ENCODE measurements around the gene FSCN2.

The FSCN2 gene

DNA sequence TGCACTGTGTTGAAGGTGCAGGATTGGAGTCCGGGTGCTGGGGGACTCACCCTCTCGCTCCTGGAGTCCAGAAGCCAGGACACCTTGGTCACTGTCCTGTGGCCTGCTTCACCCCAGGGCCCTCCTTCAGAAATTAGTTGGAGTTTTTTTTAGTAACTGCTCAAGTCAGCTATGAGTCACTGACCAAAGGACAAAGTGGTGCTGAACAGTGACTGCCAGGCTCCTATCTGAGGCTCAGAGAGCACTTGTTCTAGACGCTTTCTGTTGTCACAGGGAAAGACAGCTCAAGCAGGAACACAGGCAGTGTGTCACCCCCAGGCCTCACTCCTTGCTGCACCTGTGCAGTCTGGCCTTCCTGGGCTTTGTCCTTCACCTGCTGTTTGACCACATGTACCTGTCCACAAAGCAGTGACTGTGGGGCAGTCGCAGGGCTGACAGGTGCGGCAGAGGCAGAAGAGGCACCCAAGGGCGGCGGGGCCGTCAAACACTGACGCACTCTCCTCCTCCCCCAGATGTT, 28.1 kb downstream of the FSCN2 start:
- Mint-ChIP-seq H3K4me1 (peaks cover 23 to 53% of the 10 kb centered on the region in 2 donors), H3K4me3 (no peak overlapping the region), H3K9me3 (no peaks in the 10 kb centered on the region), H3K27me3 (no peaks in the 10 kb centered on the region), H3K36me3 (peaks cover 25 to 39% of the 10 kb centered on the region in 2 donors), H3K27ac (peak overlapping the region; percentile 47)
- DNase-seq, result no peak
- ATAC-seq (replicated peaks), result no peak

DNA sequence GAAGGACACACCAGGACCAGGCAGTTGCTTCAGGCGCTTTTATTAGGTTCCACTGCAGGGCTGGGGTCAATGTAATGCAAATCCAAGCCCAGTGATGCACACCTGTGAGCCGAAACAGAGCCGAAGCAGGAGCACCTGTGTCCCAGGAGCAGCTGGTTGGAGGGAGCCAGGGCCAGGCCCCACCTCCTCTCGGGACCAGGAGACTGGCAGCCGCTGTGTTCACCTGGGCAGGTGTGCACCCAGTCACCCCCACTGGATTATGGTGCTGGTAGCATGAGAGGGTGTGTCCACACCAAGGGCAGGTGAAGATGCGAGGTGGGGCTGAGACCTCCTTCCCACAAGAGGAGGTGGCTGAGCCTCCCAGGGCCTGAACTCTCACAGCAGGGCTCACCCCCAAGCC, 28.7 kb downstream of the FSCN2 start:
- Mint-ChIP-seq H3K27ac (peak overlapping the region; percentile 47), H3K4me1 (peaks cover 21 to 54% of the 10 kb centered on the region in 2 donors), H3K9me3 (no peaks in the 10 kb centered on the region), H3K4me3 (no peak overlapping the region), H3K27me3 (no peaks in the 10 kb centered on the region), H3K36me3 (peaks cover 24 to 41% of the 10 kb centered on the region in 2 donors)
- ATAC-seq (replicated peaks) (no peak), DNase-seq (no peak)

DNA sequence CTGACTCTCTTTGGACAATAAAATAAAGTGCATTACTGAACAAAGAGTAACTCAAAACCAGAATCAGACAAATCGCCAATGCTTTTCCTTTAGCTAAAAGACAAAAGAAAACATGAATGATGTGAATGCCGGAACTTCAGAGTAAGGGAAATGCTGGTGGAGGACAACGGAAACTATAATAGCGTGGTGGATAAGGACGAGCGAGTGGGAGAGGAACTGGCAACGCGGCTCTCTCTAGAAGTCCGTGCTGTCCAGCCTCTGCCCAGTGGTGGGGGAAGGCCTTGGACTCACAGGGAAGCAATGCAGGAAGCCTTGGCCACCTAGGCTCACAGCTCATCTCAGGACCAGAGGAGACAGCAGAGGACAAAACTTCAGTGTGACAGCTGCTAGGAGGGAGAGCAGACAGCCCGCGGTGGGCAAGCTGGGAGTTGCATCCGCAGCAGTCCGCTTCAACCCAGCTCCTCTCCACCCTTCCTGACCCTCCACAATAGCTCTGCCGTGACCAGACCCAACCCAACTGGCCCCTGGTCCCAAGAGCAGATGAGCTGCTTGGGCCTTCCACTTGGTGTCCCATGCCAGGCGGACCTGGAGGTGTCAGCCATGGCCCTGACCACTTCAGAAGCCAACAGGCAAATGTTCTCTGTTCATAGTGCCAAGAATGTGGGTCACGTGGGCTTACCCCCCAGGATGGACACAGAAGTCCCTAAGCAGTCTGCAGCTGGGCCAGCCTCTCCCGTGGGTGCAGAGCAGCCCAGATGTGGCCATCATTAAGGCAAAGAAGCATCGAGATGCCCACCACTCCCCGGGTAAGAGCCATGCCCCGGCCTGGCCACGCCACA, 29.3 kb downstream of the FSCN2 start:
- Mint-ChIP-seq H3K27me3 (no peaks in the 10 kb centered on the region), H3K9me3 (no peaks in the 10 kb centered on the region), H3K4me1 (peaks cover 23 to 61% of the 10 kb centered on the region in 2 donors), H3K36me3 (peaks cover 28 to 43% of the 10 kb centered on the region in 2 donors), H3K27ac (peak overlapping the region; percentile 56), H3K4me3 (peak overlapping the region; percentile 21 to 63)
- DNase-seq (no peak), ATAC-seq (replicated peaks) (no peak)

DNA sequence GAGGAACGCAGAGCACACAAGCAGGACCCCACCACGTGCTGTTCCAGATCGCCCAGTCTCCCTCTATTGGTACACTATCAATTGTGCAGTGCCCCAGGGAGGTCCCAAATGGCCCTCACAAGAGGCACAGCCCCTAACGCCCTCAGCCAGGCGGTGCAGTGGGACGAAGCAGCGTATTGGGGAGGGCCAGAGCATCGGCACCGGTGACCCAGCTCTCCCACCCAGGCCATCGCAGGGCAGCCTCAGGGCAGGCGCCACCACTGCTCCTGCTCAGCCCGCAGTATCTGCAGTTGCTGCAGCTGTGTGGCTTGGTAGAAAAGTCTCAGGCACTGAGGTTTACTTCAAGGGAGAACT, 29.9 kb downstream of the FSCN2 start:
- Mint-ChIP-seq H3K4me1 (peaks cover 25 to 62% of the 10 kb centered on the region in 2 donors), H3K4me3 (peak overlapping the region in 1 of 2 donors; percentile 21)

DNA sequence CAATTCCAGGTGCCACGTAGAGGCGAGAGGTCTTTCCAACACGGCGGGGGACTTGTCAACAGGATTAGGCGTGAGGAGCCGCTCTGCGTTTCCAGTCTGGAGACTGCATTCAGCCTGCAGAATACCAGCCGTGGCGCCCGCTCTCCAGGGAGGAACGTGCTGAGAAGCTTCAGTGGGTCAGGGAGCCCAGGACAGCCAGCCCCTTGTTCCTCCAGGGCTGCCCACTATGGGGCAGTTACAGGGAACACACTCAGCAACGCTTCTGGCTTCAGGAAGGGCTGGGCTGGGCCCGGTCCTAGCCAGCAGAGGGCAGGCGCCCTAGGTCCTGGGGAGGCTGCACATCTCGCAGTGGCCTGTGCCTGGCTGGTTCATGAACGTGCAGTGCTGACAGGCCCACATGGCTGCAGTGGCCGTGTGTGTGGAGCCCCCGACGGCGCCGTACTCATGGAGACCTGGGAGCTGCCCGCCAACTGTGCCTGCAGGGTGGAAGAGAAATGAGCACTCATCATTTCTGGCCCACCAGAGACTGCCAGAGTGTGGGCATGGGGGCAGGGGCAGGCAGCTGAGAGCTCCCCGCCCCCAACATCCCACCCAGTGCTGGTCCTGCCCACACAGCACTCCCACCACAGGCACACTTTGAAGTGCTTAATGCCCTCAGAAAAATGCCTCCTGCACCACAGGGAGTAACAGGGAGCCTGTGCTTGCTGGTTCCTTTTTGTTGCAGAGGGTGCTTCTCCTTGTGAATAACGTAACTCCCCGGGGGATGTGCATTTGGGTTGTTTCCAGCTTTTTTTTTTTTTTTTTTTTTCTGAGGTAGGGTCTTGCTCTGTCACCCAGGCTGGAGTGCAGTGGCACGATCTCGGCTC, 31.0 kb downstream of the FSCN2 start:
- Mint-ChIP-seq H3K4me3 (no peak overlapping the region), H3K27ac (no peak overlapping the region), H3K36me3 (peaks cover 30 to 46% of the 10 kb centered on the region in 2 donors), H3K9me3 (no peaks in the 10 kb centered on the region), H3K4me1 (peaks cover 16 to 54% of the 10 kb centered on the region in 2 donors), H3K27me3 (no peaks in the 10 kb centered on the region)
- ATAC-seq (replicated peaks), result no peak
- no peak for DNase-seq

More for the DNA sequence above, 29.9 kb downstream of the FSCN2 start:
- H3K27me3 Mint-ChIP-seq, result no peaks in the 10 kb centered on the region
- H3K27ac Mint-ChIP-seq, result peak overlapping the region; percentile 56
- ATAC-seq (replicated peaks), result no peak
- no peaks in the 10 kb centered on the region for H3K9me3 Mint-ChIP-seq
- peaks cover 30 to 48% of the 10 kb centered on the region in 2 donors for H3K36me3 Mint-ChIP-seq
- no peak for DNase-seq

DNA sequence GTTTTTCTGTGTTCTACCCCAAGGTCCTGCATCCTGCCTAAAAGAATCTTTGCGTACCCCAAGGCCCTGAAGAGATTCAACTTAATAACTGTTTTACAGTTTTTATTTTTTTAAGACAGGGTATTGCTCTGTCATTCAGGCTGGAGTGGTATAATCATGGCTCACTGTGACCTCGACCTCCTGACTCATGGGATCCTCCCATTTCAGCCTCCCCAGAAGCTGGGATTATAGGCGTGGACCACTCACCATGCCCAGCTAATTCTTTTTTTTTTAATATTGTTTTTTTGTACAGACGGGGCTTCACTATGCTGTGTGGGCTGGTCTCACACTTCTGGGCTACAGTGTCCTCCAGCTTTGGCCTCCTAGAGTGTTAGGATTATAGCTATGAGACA, 33.3 kb downstream of the FSCN2 start:
- peaks cover 12 to 44% of the 10 kb centered on the region in 2 donors for H3K4me1 Mint-ChIP-seq
- DNase-seq, result no peak
- peak overlapping the region; percentile 95 for H3K27ac Mint-ChIP-seq
- H3K4me3 Mint-ChIP-seq, result peak overlapping the region; percentile 61 to 76
- peak; percentile 8 to 9 for ATAC-seq (replicated peaks)
- H3K9me3 Mint-ChIP-seq, result no peaks in the 10 kb centered on the region
- H3K36me3 Mint-ChIP-seq, result peaks cover 44 to 52% of the 10 kb centered on the region in 2 donors
- no peaks in the 10 kb centered on the region for H3K27me3 Mint-ChIP-seq

DNA sequence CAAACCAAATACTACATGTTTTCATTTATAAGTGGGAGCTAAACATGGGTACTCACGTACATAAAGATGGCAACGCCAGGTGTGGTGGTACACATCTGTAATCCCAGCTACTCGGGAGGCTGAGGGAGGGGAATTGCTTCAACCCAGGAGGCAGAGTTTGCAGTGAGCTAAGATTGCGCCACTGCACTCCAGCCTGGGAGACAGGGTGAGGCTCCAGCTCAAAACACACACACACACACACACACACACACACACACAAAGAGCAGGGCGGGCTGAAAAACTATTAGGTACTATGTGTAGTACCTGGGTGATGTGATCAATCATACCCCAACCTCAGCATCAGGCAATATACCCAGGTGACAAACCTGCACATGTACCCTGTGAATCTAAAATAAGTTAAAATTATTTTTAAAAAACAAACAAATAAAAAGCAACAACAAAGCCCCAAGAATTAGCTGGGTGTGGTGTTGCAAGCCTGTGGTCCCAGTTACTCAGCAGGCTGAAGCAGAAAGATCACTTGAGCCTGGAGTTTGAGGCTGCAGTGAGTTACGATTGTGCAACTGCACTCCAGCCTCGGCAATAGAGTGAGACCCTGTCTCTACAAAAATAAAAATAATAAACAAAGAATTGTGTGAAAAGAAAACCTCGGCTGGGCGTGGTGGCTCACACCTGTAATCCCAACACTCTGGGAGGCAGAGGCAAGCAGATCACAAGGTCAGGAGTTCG, 35.8 kb downstream of the FSCN2 start:
- Mint-ChIP-seq H3K36me3 (peaks cover 38 to 47% of the 10 kb centered on the region in 2 donors), H3K9me3 (no peaks in the 10 kb centered on the region), H3K27ac (no peak overlapping the region), H3K4me3 (no peak overlapping the region), H3K27me3 (no peaks in the 10 kb centered on the region), H3K4me1 (peaks cover 12 to 35% of the 10 kb centered on the region in 2 donors)
- ATAC-seq (replicated peaks), result no peak
- DNase-seq, result no peak

DNA sequence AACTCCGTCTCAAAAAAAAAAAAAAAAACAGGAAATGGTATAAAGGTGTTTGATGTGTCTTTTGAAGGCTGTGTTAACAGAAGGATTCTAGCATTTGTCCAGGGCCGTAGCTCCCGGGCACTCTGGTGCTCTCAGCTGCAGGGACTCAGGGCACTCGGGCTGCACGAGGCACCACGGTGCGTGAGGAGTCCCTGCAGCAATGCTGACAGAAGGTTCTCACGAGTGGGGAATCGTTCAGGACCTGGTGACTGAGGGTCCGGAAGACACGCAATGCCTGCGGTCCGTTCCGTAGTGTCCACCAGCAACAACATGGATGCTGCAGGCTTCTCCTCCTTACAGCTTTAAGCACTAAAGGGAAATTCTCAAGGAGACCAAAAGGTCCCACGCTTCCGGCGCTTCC, 36.6 kb downstream of the FSCN2 start:
- Mint-ChIP-seq H3K27ac (no peak overlapping the region), H3K4me1 (peaks cover 12 to 35% of the 10 kb centered on the region in 2 donors), H3K9me3 (no peaks in the 10 kb centered on the region), H3K4me3 (no peak overlapping the region), H3K36me3 (peaks cover 38 to 47% of the 10 kb centered on the region in 2 donors), H3K27me3 (no peaks in the 10 kb centered on the region)
- DNase-seq (no peak), ATAC-seq (replicated peaks) (no peak)

DNA sequence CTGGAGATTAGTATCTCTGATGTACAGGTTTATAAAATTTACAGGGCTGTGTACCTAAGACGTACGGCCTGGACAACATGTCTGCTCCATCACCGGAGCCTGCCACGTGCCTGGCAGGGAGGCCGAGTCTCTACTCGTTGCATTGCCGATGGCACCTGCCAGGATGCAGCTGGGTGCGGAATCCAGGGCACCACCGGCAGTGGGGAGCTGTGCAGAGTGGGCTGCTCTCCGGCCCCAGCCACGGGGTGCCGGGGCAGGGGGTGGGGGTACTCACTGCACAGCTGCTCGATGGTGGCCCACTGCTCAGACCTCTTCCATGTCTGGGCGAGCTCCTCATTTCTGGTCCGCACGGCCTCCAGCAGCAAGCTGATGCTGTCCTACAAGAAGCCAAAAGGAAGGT, 37.1 kb downstream of the FSCN2 start:
- Mint-ChIP-seq H3K27ac (no peak overlapping the region), H3K27me3 (no peaks in the 10 kb centered on the region), H3K9me3 (no peaks in the 10 kb centered on the region), H3K36me3 (peaks cover 42 to 51% of the 10 kb centered on the region in 2 donors), H3K4me3 (no peak overlapping the region), H3K4me1 (peaks cover 12 to 32% of the 10 kb centered on the region in 2 donors)
- ATAC-seq (replicated peaks) (no peak), DNase-seq (no peak)

DNA sequence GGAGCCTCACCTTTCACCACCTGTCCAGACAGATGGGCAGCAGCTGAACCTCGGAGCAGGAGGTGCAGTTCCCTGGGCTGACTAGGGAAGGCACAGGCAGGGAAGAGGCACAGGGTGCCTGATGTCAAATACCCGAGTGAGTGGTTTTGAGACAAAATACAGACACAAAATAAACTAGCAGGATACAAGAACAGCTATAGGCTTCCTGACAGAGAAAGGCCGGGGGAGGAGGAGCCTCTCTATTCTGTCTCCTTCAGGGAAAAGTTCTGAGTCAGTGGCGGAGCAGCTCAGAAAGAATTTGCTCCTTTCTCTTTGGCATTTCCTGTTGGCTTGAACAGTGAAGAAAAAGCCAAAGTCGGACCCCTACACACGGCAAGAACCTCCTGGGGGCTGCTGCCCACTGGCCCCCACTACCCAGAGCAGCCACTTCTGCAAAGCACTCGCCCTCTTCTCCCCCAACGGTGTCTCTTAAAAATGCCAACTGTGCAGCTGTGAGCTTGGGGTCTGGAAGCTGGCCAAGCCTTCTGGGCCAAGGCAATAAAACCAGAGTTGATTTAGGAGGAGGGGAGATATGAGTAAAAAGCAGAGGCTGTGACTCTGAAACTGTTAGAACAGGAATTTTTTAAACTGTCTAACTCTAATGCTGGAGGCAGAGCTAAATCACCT, 38.4 kb downstream of the FSCN2 start:
- Mint-ChIP-seq H3K27ac (no peak overlapping the region), H3K36me3 (peaks cover 44 to 50% of the 10 kb centered on the region in 2 donors)
- DNase-seq, result no peak

DNA sequence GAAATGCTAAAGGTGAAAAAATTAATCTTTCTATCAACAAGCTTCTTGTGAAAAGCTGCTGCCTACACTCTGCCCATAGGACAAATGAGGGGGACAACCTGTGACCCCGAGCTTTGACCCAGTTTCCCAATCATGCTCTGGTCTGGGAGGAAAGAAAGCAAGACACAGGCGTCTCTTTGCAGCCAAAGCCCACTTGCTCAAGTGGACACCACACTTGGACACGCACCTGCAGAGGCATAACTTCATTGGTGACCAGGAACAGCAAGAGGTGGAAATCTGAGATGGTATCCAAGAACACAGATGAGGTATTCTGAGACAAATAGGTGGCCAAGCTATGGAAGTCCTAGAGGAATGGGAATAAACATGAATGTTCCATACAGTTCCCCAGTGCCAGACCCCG, 39.0 kb downstream of the FSCN2 start:
- H3K36me3 Mint-ChIP-seq, result peaks cover 44 to 47% of the 10 kb centered on the region in 2 donors
- ATAC-seq (replicated peaks), result no peak

More for the DNA sequence above, 38.4 kb downstream of the FSCN2 start:
- Mint-ChIP-seq H3K27me3 (no peaks in the 10 kb centered on the region), H3K4me3 (no peak overlapping the region), H3K9me3 (no peaks in the 10 kb centered on the region), H3K4me1 (peaks cover 6 to 18% of the 10 kb centered on the region in 2 donors)
- ATAC-seq (replicated peaks), result no peak

DNA sequence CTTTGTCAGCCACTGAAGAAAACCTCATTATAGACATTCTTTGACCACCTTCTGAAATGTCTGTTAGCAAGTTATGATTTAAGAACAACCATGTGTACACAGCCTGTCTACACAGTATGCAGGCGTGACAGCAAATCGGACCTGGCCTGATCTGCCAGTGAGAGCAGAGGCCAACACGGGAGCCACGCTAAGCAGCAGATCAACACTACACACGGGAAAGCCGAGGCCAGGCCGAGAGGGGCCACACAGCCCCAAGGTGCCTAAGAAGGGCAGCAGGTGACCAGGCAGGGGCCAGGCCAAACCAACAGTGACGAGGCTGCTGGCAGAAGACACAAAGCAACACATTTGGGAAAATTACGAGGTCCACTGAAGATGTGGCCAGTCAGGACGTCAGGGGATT, 40.2 kb downstream of the FSCN2 start:
- Mint-ChIP-seq H3K27me3 (no peaks in the 10 kb centered on the region), H3K27ac (peak overlapping the region; percentile 42), H3K4me1 (peaks cover 0 to under 1% of the 10 kb centered on the region in 2 donors), H3K9me3 (no peaks in the 10 kb centered on the region), H3K36me3 (peaks cover 43 to 45% of the 10 kb centered on the region in 2 donors), H3K4me3 (no peak overlapping the region)
- ATAC-seq (replicated peaks), result no peak
- no peak for DNase-seq

More for the DNA sequence above, 39.0 kb downstream of the FSCN2 start:
- peaks cover 5 to 12% of the 10 kb centered on the region in 2 donors for H3K4me1 Mint-ChIP-seq
- no peaks in the 10 kb centered on the region for H3K27me3 Mint-ChIP-seq
- H3K9me3 Mint-ChIP-seq, result no peaks in the 10 kb centered on the region
- no peak overlapping the region for H3K27ac Mint-ChIP-seq
- H3K4me3 Mint-ChIP-seq, result no peak overlapping the region
- no peak for DNase-seq

DNA sequence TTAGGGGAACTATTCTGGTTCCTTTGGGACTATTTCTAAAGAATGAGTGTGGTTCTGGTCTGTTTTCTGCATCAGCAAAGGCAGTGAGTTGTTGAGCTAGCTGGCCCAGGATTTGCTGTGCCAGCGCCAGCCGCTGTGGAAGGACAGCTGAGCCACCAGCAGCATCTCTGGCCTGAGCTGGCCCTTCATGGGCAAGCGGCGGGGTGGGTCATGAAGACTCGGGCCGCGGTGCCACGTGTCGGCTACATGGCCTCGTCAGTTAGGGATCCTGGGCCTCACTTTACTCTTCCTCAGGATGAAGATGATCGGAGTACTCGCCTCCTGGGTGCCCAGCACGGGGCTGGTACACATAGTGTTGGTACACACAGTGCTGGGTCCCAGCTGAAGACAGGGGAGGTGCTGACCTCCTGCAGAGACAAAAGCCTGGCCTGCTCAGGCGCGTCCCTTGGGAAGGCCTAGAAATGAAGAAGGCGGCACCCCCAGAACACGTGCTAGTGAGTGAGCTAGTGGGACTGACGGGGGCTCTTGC, 41.9 kb downstream of the FSCN2 start:
- no peak for DNase-seq
- H3K27ac Mint-ChIP-seq, result no peak overlapping the region
- ATAC-seq (replicated peaks), result no peak
- peaks cover 47 to 54% of the 10 kb centered on the region in 2 donors for H3K36me3 Mint-ChIP-seq
- H3K27me3 Mint-ChIP-seq, result no peaks in the 10 kb centered on the region
- no peaks in the 10 kb centered on the region for H3K9me3 Mint-ChIP-seq
- no peak overlapping the region for H3K4me3 Mint-ChIP-seq
- H3K4me1 Mint-ChIP-seq, result no peaks in the 10 kb centered on the region

Data from stimulated activated naive B cell treated with anti-CD40 and anti-IgM and Interleukin-4, amounts not matched to agents 10 μg/mL and 1 μg/mL and 100 μg/mL, for 72 hours (primary cell).